NCI-H2107 treated with DMSO at 0.1 percent for 48 hours (cell line): Measurements from ENCODE around the gene IWS1.
A peak's percentile ranks its signal among the peaks of the same experiment; 100 is the strongest.
"Not testable (repeated sequence)": the region's sequence is repeated elsewhere in the genome, so short reads cannot be mapped to it uniquely, and the experiment has no call there.

ENCODE experiments used
- DNase-seq: peaks from one replicate; lab custom pipeline; 2025; ENCODE audit not compliant: unreplicated experiment; lab: John Stamatoyannopoulos, UW

Gene IWS1

GRCh38 chr2:127526132-127527000, at the start of gene IWS1:
Gene IWS1, minus strand, starts transcription at chr2:127526489. Its CDS starts 281 bp downstream, at chr2:127526208.
- peak; percentile 95 for DNase-seq

- DNase-seq = no peak
Observed at GRCh38 chr2:127575941-127576432, 49.7 kb upstream of the IWS1 start.

- no peak for DNase-seq
Observed at GRCh38 chr2:127575185-127575765, 49.0 kb upstream of the IWS1 start.

- no peak for DNase-seq
Observed at GRCh38 chr2:127574656-127575055, 48.4 kb upstream of the IWS1 start.

GRCh38 chr2:127573771-127574170, 47.5 kb upstream of the IWS1 start:
- no peak for DNase-seq

GRCh38 chr2:127573298-127573697, 47.0 kb upstream of the IWS1 start:
- DNase-seq = no peak

- no peak for DNase-seq
Observed at GRCh38 chr2:127572841-127573240, 46.6 kb upstream of the IWS1 start.

- not testable (repeated sequence) for DNase-seq
Observed at GRCh38 chr2:127572352-127572751, 46.1 kb upstream of the IWS1 start.

- no peak for DNase-seq
Observed at GRCh38 chr2:127570282-127571250, 44.3 kb upstream of the IWS1 start.

GRCh38 chr2:127569666-127570065, 43.4 kb upstream of the IWS1 start:
- no peak for DNase-seq

GRCh38 chr2:127568128-127568527, 41.8 kb upstream of the IWS1 start:
- no peak for DNase-seq

GRCh38 chr2:127567351-127567854, 41.1 kb upstream of the IWS1 start:
- no peak for DNase-seq

- DNase-seq = no peak
Observed at GRCh38 chr2:127566576-127566975, 40.3 kb upstream of the IWS1 start.

- no peak for DNase-seq
Observed at GRCh38 chr2:127566139-127566417, 39.8 kb upstream of the IWS1 start.

- DNase-seq = no peak
Observed at GRCh38 chr2:127565261-127566138, 39.2 kb upstream of the IWS1 start.

GRCh38 chr2:127564429-127565260, 38.4 kb upstream of the IWS1 start:
- no peak for DNase-seq

GRCh38 chr2:127563458-127564428, 37.5 kb upstream of the IWS1 start:
- no peak for DNase-seq

- DNase-seq = no peak
Observed at GRCh38 chr2:127562936-127563335, 36.6 kb upstream of the IWS1 start.
